HepG2 (cell line): ENCODE measurements around the gene RNF6. TPM values are rescaled to one million over a fixed set of nuclear protein-coding genes. Genes with fewer than 3 reads are reported as not detected.

ENCODE experiments used
- ATAC-seq: fragments of 200-7000 bp; cut with Tn5 transposase; 3 replicates; pipeline ENCODE4 v1.9.1; 2020; ENCODE audit warnings: mild to moderate bottlenecking, moderate library complexity
- BruUV-seq: library from RNA; stranded (reverse); fragments of 400-500 nt; replicated peaks from 2 replicates; lab custom pipeline; 2021; lab: Mats Ljungman, UMichigan
- CTCF ChIA-PET: fragments of 300-600 bp; formaldehyde crosslinking; extraction: SDS; loops from one replicate; lab custom pipeline; 2021; ENCODE audit warnings: low total read pairs, inconsistent platforms, low intra/inter-chr PET ratio; lab: Yijun Ruan, JAX
- POLR2A ChIA-PET: fragments of 350-600 bp; sonication (Branson Sonifier 250); formaldehyde crosslinking; loops from one replicate; lab custom pipeline; 2020; ENCODE audit warnings: antibody characterized with exemption, inconsistent platforms; lab: Yijun Ruan, JAX
- DNase-seq: peaks from one replicate; pipeline ENCODE4 v3.0.0-alpha.2; 2015; ENCODE audit warnings: low spot score
- FAIRE-seq: peaks from 3 replicates; lab custom pipeline; 2011; peaks lifted over from hg19 to GRCh38; lab: Jason Lieb, UNC
- H2AFZ ChIP-seq: one replicate; pipeline ENCODE4 v1.6.1; 2011; ENCODE audit warnings: low read length, inconsistent platforms
- H3K27ac ChIP-seq: fragments of 300-600 bp; 3 replicates; pipeline ENCODE4 v1.8.0; 2011; ENCODE audit warnings: mixed run types, mild to moderate bottlenecking, mixed read lengths, low read length, inconsistent platforms; ENCODE audit not compliant: insufficient read depth; ENCODE audit errors: extremely low read length
- H3K27me3 ChIP-seq, 2 experiments: fragments of 200-600 bp in 1 of 2; 2 replicates in 1 of 2; 3 replicates in 1 of 2; pipeline versions ENCODE4 v1.6.0 to v1.8.0; 2011; ENCODE audit warnings: low read length in 2 of 2, mild to moderate bottlenecking in 2 of 2, moderate library complexity in 2 of 2, inconsistent platforms in 1 of 2; ENCODE audit not compliant: insufficient read depth in 2 of 2, control insufficient read depth in 1 of 2
- H3K36me3 ChIP-seq, 2 experiments: fragments of 200-600 bp in 1 of 2; replicated peaks in 1 of 2; 2 replicates in 1 of 2; 3 replicates in 1 of 2; pipeline versions ENCODE4 v1.5.1 to v1.8.0; 2011; ENCODE audit warnings: low read length in 2 of 2, inconsistent platforms in 1 of 2; ENCODE audit not compliant: insufficient read depth in 2 of 2, control insufficient read depth in 1 of 2
- H3K4me1 ChIP-seq: 2 replicates; pipeline ENCODE4 v1.5.1; 2012; ENCODE audit warnings: low read length, inconsistent platforms; ENCODE audit not compliant: insufficient read depth
- H3K4me2 ChIP-seq: 2 replicates; pipeline ENCODE4 v1.6.0; 2011; ENCODE audit warnings: low read depth, low read length, inconsistent platforms
- H3K4me3 ChIP-seq, 3 experiments: fragments of 200-600 bp in 1 of 3; sonication (generic), shearing (Covaris generic) in 1 of 3; replicated peaks in 1 of 3; 2 replicates each; pipeline ENCODE4 v1.5.1; 2011 to 2016; ENCODE audit warnings: low read length in 3 of 3, inconsistent platforms in 2 of 3, low read depth in 2 of 3, mild to moderate bottlenecking in 2 of 3, control low read depth in 1 of 3, mixed read lengths in 1 of 3; ENCODE audit not compliant: insufficient read depth in 1 of 3
- H3K79me2 ChIP-seq: one replicate; pipeline ENCODE4 v1.6.1; 2011; ENCODE audit warnings: low read length, inconsistent platforms; ENCODE audit not compliant: insufficient read depth
- H3K9ac ChIP-seq: 2 replicates; pipeline ENCODE4 v1.6.0; 2011; ENCODE audit warnings: mild to moderate bottlenecking, low read depth, low read length, inconsistent platforms; ENCODE audit not compliant: insufficient read depth
- H3K9me3 ChIP-seq: 2 replicates; pipeline ENCODE4 v1.5.1; 2012; ENCODE audit warnings: mild to moderate bottlenecking, low read length
- H4K20me1 ChIP-seq: 2 replicates; pipeline ENCODE4 v1.6.0; 2011; ENCODE audit warnings: inconsistent platforms, mild to moderate bottlenecking, low read length, moderate library complexity; ENCODE audit not compliant: insufficient read depth
- ATF7-NPFF ChIP-seq: sonication (generic); formaldehyde crosslinking; IDR thresholded peaks from 2 replicates; pipeline ENCODE4 v1.8.1; 2023; ENCODE audit warnings: mild to moderate bottlenecking, low read depth, missing genetic modification reagents, moderate library complexity
- BCL6 ChIP-seq: IDR thresholded peaks from 2 replicates; pipeline ENCODE4 v1.6.1; 2016; ENCODE audit warnings: missing genetic modification reagents, missing compliant biosample characterization
- CAMTA2 ChIP-seq: sonication (generic); formaldehyde crosslinking; IDR thresholded peaks from 2 replicates; pipeline ENCODE4 v1.4.0; 2020; ENCODE audit warnings: mild to moderate bottlenecking, missing genetic modification reagents, borderline replicate concordance
- CTCF ChIP-seq: sonication (generic); formaldehyde crosslinking; IDR thresholded peaks from 2 replicates; pipeline ENCODE4 v1.5.0; 2020; ENCODE audit warnings: mild to moderate bottlenecking, missing genetic modification reagents, moderate library complexity
- HNF4G ChIP-seq, 2 experiments: sonication (generic) in 1 of 2; formaldehyde crosslinking in 1 of 2; IDR thresholded peaks; 2 replicates each; pipeline versions ENCODE4 v1.4.0 to v1.6.1; 2011 to 2020; ENCODE audit warnings: borderline replicate concordance in 2 of 2, low read depth in 2 of 2, mild to moderate bottlenecking in 2 of 2, low read length in 1 of 2, missing genetic modification reagents in 1 of 2, moderate library complexity in 1 of 2
- HNRNPUL1 ChIP-seq: fragments of 200-400 bp; formaldehyde crosslinking; IDR thresholded peaks from 2 replicates; pipeline ENCODE4 v1.6.1; 2017; ENCODE audit warnings: low read depth, mild to moderate bottlenecking, low read length, moderate library complexity
- SP5 ChIP-seq: IDR thresholded peaks from 2 replicates; pipeline ENCODE4 v1.6.1; 2016; ENCODE audit warnings: low read depth, borderline replicate concordance
- STAG1 ChIP-seq: sonication (generic); formaldehyde crosslinking; IDR thresholded peaks from 2 replicates; pipeline ENCODE4 v1.4.0; 2020; ENCODE audit warnings: missing genetic modification reagents
- TBL1XR1 ChIP-seq: fragments of 150-350 bp; IDR thresholded peaks from 2 replicates; pipeline ENCODE4 v1.6.1; 2014; ENCODE audit warnings: borderline replicate concordance, low read length; ENCODE audit not compliant: partially characterized antibody
- ZBTB21 ChIP-seq: sonication (generic); formaldehyde crosslinking; IDR thresholded peaks from 2 replicates; pipeline ENCODE4 v1.4.0; 2020; ENCODE audit warnings: missing genetic modification reagents
- ZFP36L2 ChIP-seq: sonication (generic); formaldehyde crosslinking; IDR thresholded peaks from 2 replicates; pipeline ENCODE4 v1.4.0; 2020; ENCODE audit warnings: missing genetic modification reagents
- ZHX1 ChIP-seq: sonication (generic); formaldehyde crosslinking; IDR thresholded peaks from 2 replicates; pipeline ENCODE4 v1.8.1; 2022; ENCODE audit warnings: low read depth, mild to moderate bottlenecking, missing genetic modification reagents
- ZKSCAN5 ChIP-seq: sonication (generic); formaldehyde crosslinking; IDR thresholded peaks from 2 replicates; pipeline ENCODE4 v1.5.1; 2020; ENCODE audit warnings: mild to moderate bottlenecking, missing genetic modification reagents
- ZNF790 ChIP-seq: sonication (generic); formaldehyde crosslinking; IDR thresholded peaks from 2 replicates; pipeline ENCODE4 v1.8.0; 2022; ENCODE audit warnings: missing genetic modification reagents, mild to moderate bottlenecking, borderline replicate concordance
- in situ Hi-C: cut with HindIII; loops from 2 replicates; pipeline ENCODE4 v1.10.0; 2017; ENCODE audit warnings: low pct_unique_long_range_greater_than_20kb; ENCODE audit not compliant: extremely low pct_ligation_motif_present
- intact Hi-C: fragments of 100-400 bp; cut with micrococcal nuclease; formaldehyde crosslinking; loops from one replicate; pipeline ENCODE4 v1.10.0; 2022; ENCODE audit not compliant: unreplicated experiment
- polyA plus RNA-seq, 8 experiments: library from polyadenylated mRNA; depleted of rRNA in 3 of 8; stranded (reverse) in 7 of 8; unstranded in 1 of 8; fragments of >200 nt; fragmentation: Illumina TruSeq in 4 of 8; extraction: Trizol in 4 of 8; gene quantifications; 2 replicates each; pipeline versions ENCODE4 v1.2.1 to v1.2.3, GENCODE V29; 2011 to 2016; ENCODE audit warnings: low read depth in 4 of 8, missing spikeins in 1 of 8, mixed read lengths in 1 of 8; ENCODE audit not compliant: insufficient read depth in 1 of 8
- total RNA-seq, 5 experiments: library from RNA; depleted of rRNA; stranded (reverse); fragments of >200 nt; fragmentation: Illumina TruSeq; extraction: Trizol; gene quantifications; 2 replicates each; pipeline ENCODE4 v1.2.3, GENCODE V29; 2016; ENCODE audit warnings: low read depth in 1 of 5

The RNF6 gene
- total and polyA plus RNA-seq, 2 of the 13 experiments (the other 11 are each of a cell fraction or from before 2014, with no cell fraction given), result 14.6 to 36.8 TPM

- TF ChIP-seq ATF7-NPFF (CRISPR knock-in tag) (no peak), ZKSCAN5 (no peak), HNRNPUL1 (no peak)
Measured at GRCh38 chr13:26200811-26201210, 21.3 kb downstream of the RNF6 start (continued).

GRCh38 chr13:26198116-26198515, 24.0 kb downstream of the RNF6 start:
- BruUV-seq, result no TSS peak
- no peak for ATAC-seq
- Histone ChIP-seq H3K9ac (no peak overlapping the region), H4K20me1 (no peaks in the 10 kb centered on the region), H3K4me3 (no peak overlapping the region), H3K4me2 (no peak overlapping the region), H3K79me2 (no peaks in the 10 kb centered on the region), H3K36me3 (no peaks in the 10 kb centered on the region), H3K9me3 (peaks cover 18% of the 10 kb centered on the region), H3K4me1 (peaks cover 9% of the 10 kb centered on the region), H2AFZ (no peak overlapping the region), H3K27me3 (no peaks in the 10 kb centered on the region), H3K27ac (no peak overlapping the region)
- intact Hi-C loops, result no loop called here
- CTCF ChIA-PET, result no interaction called here
- in situ Hi-C loops, result loop anchor here (25.0 kb wide), 1 partner anchor 664 kb away; no protein-coding TSS in a partner anchor
- DNase-seq, result no peak
- TF ChIP-seq CTCF (peak; percentile 30; the same call in 1 of the 2 replicates), ZNF790 (no peak), STAG1 (peak; percentile 31)
- FAIRE-seq, result no peak
- POLR2A ChIA-PET, result no interaction called here

GRCh38 chr13:26197298-26197697, 24.8 kb downstream of the RNF6 start:
- Histone ChIP-seq H3K4me2 (no peak overlapping the region), H3K36me3 (no peaks in the 10 kb centered on the region), H4K20me1 (no peaks in the 10 kb centered on the region), H3K4me1 (peaks cover 9% of the 10 kb centered on the region), H3K27ac (no peak overlapping the region), H2AFZ (no peak overlapping the region), H3K9me3 (peaks cover 18% of the 10 kb centered on the region), H3K4me3 (no peak overlapping the region), H3K9ac (no peak overlapping the region), H3K27me3 (no peaks in the 10 kb centered on the region), H3K79me2 (no peaks in the 10 kb centered on the region)
- no peak for ATAC-seq
- no peak for DNase-seq
- POLR2A ChIA-PET, result no interaction called here
- FAIRE-seq, result no peak
- intact Hi-C loops, result no loop called here
- BruUV-seq, result no TSS peak
- TF ChIP-seq ZFP36L2 (CRISPR knock-in tag) (no peak), BCL6 (CRISPR knock-in tag) (peak; percentile 44; the same call in 1 of the 2 replicates), TBL1XR1 (no peak), HNF4G (IDR thresholded peaks at IDR 0.05; ENCODE audit: borderline replicate concordance, low read depth, low read length) (no peak), HNF4G (CRISPR knock-in tag; IDR thresholded peaks at IDR 0.05; ENCODE audit: borderline replicate concordance, low read depth) (no peak), ZBTB21 (CRISPR knock-in tag) (no peak), CAMTA2 (CRISPR knock-in tag) (no peak), ZHX1 (no peak), SP5 (CRISPR knock-in tag) (no peak)
- CTCF ChIA-PET, result no interaction called here
- in situ Hi-C loops, result loop anchor here (25.0 kb wide), 1 partner anchor 665 kb away; no protein-coding TSS in a partner anchor
